ENCODE data around the gene KIAA1328.
"Not testable (repeated sequence)": the region's sequence is repeated elsewhere in the genome, so short reads cannot be mapped to it uniquely, and the experiment has no call there.

KIAA1328 gene

DNA sequence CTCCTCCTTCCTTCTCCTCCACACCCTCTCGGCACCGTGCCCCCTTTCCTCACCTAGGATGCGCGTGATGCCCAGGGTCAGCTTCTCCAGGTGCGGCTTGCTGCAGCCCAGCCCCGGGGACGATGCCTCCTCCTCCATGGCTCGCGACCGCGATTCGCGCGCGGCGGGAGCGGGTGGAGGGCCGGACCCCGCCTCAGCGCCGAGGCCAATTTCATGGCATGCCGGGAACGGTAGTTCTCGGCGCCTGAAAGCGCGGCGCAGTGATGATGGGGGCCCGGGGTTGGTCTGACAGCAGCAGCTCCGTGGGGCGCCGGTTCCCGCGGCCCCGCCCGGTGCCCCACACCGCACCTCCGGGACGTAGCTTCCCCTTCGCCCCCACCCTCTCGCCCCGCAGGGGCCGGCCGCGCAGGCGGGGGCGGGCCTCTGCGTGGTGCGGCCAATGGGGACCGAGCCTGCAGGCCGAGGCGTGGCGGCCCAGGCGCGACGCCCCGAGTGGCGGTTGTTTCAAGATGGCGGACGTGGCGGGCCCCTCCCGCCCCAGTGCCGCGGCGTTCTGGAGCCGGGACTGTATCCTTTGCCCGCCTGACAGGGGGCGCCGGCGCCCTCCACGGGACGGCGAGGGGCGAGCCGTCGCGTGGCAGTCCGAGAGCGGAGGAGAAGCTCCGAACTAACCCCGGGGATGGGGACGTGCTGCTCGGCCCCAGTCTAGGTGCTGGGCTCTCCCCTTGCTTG is at the start of gene KIAA1328, which contains the start of gene TPGS2:
TSS of gene KIAA1328 (plus strand) at position 498 of the 732 bp plus-strand sequence. CDS start at position 510, 12 bp downstream.
TSS of gene TPGS2 (minus strand) at position 373 of the 732 bp plus-strand sequence. CDS start at position 138, 235 bp downstream.
- peak; percentile 90 to 96 (median 92) for DNase-seq

DNA sequence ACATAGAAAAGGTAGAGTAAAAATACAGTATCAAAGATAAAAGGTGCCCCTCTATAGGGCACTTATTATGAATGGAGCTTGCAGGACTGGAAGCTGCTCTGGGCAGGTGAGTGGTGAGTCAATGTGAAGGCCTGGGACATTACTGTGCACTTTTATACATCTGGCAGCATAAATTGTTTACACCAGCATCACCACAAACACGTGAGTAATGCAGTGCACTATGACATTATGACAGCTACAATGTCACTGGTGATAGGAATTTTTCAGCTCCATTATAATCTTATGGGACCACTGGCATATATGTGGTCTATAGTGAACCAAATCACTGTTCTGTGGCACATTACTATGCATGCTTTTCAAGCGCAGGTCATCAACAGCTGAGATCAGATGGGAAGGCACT is 48.2 kb upstream of the KIAA1328 start:
- DNase-seq = no peak

DNA sequence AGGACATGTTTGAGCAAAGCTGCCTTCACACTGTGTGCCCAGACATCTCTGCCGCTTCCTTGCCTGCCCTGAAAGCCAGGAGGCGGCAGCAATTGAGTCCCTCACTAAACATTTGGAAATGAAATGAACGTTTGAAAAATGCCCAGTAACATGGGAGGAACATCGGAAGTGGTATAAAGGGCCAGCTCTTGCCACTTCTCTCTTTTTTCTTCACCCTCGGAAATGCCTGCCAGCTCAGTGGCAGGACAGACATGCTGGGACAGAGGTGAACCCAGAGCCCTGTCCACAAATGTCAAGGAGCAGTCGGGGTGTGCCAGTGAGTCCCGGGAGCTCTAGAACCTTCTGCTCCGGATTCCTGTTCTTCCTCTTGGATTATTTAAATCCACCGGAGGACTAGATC is 46.2 kb upstream of the KIAA1328 start:
- DNase-seq = no peak

DNA sequence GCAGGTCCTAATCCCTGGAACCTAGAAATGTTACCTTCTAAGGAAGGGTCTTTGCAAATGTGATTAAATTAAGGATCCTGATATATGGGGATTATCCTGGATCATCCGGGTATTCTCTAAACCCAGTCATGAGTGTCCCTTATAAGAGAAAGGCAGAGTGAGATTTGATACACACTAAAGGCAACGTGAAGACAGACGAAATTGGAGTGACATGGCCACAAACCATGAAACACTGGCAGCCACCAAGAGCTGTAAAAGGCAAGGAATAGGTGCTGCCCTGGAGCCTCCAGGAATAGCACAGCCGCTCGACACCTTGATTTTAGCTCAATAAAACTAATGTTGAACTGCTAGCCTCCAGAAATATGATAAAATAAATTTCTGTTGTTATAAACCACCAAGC is 45.1 kb upstream of the KIAA1328 start:
- DNase-seq = no peak

DNA sequence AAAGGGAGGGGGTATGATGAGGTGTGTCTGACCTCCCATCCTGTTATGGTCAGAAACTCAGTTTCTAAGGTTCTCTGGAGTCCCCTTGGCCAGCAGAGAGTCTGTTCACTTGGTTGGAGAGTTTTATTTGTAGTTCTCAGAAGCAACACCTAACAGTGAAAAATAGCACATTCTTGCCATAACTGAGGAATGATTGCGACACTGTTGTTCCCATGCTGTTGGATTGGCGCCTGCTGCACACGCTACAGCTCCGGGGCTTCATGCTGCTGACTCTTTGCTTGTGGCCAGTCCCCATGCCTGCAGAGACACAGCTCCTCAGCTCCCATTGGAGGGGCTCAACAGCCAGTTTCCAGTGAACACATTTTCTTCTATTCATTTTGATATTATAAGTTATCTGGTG is 42.2 kb upstream of the KIAA1328 start:
- no peak for DNase-seq

DNA sequence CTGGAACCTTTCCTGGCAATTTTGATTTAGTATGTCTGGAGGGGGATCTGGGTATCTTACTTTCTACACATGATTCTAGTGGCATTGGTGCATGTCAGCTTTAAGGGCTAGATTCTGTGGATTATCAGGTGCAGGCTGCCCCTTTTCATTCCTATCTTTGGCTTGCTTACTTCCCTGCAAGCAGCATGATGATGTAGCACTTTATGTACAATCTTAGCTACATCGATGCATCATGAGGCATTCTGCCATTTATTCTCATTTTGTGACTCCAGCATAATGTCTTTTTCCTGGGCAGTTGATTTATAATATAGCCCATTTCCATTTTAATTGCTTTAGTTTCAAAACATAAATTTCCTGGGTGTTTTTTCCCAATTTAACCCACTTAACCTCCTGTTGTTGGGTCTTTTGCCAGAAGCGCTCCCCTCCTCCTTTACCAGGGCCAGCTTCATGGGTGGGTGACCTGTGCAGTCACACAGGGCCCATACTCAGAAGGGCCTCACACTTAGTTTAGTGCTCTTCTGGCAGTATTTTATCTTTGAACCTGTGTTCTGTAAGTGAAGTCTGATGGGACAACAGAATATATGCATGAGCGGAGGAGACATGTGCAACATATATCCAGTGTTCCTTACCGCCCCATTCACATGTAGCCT is 36.2 kb upstream of the KIAA1328 start:
- no peak for DNase-seq

DNA sequence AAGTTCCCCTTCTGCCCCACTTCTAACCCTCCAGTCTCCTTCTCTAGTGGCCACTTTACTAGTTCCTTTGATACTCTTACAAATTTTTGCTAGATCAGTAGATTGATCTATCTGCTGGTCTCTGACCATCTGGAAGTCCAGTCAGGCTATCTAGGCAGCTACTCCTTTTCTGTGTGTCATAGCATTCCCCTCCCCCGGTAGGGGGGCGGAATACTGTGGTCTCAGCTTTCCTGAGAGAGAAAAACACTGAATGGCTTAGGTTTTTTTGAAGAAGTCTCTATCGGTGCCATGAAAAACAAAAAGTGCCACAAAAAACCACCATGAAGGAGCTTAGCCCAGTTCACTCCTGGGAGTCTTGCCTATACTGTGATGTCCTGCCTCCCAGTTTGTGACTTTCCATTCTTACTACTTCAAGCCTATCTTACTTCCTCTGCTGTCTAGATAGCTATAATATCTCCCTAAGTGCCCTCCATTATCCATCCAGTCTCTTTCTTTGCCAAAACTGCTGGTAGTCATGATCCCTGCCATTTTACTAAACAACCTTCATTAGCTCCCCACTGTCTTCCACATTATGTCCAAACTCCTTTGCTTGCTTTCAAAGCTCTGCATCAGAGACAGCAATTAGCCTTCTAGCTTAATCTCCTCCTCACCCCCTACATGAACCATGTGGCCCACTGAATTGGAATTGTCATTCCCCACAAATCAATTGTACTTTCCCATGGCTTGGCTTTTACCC is 30.0 kb upstream of the KIAA1328 start:
- no peak for DNase-seq

DNA sequence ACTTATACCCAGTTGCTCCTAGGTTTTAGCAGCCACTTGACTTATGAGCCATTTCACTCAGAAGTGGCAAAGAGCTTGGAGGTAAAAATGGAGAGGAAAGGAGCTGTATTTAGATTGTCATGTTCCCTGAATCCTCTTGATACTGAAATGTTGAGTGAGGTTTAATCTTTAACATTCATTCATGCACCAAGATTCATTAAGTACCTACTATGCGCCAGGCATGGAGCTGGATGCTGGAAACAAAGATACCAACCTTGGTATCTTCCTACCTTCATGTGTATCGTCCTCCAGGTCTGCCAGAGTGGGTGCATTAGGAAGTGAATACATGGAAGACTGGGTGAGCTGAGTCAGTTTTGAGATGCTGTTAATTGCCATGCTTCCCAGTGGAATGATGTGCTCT is 23.8 kb upstream of the KIAA1328 start:
- no peak for DNase-seq

DNA sequence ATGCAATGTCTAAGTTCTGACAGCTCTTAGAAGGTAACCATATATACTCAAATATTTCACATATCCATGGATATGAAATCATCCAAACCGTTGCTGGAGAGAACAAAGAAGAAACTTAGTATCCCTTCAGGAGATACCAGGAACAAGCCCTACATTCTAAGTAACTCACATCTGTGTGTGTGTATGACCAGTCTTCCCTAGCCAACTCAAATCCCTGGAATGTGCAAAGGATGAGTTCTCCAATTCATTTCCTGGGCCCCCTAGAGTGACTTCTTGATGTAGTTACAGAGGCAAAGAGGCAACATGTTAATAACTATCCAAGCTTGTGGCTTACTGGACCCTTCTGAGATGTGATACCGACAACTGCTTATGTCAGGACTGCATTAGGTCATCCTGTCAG is 20.2 kb upstream of the KIAA1328 start:
- no peak for DNase-seq

DNA sequence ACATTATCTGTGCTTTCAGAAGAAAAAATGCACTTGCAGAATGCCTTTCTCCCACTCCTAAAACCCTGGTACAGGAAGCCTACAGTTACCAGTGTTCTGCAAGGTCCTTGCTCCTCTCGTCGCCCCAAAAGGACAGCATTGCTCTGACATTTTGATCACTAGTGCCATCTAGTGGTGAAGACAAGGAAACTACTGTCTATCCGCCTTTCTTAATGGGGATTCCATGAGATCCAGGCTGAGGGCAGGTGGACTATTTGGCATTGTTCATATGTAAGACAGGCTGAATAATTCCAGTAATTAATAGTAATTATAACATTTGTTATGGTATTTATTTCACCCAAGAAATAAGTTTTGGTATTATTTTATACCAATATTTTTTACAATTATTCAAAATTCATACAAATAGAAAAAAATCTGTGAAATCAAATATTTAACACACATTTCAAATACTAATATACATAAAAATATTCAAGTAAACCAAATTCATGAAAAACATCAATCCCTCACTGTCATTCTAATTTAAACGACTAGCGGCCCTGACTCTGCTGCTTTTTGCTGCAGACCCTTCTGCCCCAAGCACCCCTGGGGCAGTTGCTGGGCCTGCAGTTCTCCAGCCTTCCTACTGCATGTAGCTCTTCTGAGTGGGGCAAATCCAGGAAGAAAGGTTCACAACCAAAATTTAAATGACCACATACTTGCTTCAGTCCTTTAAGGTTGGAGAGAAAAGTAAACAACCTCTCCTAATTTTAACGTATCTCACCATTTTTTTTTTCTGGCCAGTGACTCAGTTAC is 19.1 kb upstream of the KIAA1328 start:
- DNase-seq = peak; percentile 63 to 88 (median 78)

DNA sequence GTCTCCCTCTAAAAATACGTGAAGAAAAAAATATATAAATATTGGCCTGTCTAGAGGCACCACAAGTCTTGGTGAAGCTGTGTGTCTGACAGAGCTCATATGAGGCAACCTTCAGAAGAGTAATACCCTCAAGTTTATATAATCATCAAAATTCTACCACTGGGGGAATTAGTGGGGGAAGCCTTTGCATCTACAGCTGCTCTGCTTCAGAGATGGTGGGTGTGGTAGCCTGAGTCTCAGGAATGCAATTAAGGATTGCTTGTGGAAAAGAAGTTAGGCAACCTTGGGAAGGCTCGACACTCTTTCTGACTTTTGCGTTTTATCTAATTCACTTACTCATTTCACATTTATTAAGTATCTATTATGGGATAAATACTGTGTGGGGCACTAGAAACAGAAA is 17.5 kb upstream of the KIAA1328 start:
- DNase-seq = no peak

DNA sequence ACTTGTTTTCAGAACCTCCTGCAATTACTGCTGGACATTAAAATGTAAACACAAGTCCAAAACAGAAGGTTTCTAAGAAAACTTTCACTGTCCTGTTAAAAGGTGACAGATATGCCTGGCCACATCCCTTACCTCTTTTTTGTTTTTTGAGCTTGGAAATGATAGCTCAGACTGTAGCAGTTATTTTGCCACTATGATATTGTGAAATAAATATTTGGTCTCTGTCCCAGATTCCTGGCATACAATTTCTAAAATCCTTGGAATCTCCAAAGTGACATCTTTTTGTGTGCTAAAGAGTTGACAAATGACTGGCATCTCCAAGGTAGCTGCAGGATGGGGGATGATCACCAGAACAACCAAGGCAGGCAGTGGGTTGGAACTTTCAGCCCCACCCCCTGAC is 17.0 kb upstream of the KIAA1328 start:
- DNase-seq = no peak

DNA sequence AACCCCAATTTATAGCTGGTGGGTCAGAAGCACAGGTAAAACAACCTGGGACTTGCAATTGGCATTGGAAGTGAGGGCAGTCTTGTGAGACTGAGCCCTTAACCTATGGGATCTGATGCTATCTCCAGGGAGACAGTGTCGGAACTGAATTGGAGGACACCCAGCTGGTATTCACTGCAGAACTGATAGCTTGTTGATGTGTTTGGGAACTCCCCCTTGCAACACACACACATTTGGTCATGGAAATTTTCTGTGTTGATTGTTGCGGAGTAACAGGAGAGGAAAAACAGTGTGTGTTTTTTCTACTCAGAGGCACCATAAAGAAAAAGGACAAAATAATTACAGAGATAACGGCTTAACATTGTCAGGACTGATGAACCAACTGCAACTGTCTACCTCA is 16.2 kb upstream of the KIAA1328 start:
- DNase-seq = no peak

DNA sequence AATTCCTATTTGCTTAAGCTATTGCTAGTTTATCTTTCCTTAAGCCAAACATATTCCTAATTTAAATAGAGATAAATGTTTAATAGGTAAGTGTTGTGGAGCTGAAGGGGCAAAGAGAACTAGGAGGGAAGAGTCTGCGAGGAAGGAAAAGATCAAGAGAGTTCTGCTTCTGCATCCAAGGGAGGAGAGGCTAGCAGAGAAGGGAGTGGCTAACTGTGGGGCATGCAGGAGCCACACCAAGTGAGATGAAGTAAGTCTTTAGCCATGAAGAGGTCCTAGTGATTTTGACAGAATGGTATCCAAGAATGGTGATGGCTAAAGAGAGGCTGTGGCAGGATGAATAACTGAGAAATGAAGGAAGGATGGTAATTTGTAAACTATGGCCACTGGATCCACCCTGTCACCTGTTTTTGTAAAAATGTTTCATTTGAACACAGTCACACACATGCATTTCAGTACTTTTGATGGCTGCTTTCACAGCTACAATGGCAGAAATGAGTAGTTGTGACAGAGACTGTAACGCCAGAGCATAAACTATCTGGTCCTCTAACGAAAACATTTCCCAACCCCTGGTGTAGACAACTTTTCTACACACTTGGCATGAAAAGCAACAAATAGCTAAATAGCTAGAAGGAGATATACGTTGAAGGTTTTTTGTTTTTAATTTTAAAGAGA is 15.7 kb upstream of the KIAA1328 start:
- no peak for DNase-seq

DNA sequence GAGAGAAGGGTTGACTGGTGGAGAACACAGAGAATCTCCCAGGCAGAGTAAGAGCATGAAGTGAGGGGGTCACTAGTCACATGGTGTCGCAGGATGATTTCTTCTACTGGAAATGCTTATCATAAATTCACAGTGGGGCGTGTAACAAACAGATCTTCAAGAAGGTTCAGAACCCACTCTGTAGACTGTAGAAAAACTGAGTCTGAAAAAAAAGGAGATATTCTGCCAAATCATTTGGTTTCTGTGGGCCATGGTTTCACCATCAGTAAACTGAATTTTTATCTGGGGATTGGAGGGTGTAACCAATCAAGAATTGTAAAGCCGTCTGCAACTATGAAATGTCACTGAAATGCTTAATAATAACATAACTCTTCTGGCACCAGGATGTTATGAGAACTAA is 15.1 kb upstream of the KIAA1328 start:
- DNase-seq = no peak

DNA sequence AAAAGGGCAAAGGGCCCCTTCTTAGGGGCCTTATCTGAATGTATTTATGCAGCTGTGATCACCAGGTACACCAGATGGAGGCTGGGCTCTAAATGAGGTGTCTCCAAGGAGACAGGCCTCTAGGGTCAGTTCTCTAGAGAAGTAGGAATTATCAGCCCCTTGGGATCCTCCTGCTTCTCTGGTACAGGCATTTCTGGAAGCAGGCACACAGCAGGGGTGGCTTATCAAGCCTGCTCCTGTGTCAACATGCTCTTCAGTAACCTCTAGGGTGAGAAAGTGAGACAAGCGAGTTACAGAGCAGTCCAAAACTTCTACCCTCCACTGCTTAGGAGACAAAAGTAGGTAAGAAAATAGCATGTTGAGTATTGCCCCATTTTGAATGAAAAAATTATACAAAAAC is 13.9 kb upstream of the KIAA1328 start:
- DNase-seq = no peak

DNA sequence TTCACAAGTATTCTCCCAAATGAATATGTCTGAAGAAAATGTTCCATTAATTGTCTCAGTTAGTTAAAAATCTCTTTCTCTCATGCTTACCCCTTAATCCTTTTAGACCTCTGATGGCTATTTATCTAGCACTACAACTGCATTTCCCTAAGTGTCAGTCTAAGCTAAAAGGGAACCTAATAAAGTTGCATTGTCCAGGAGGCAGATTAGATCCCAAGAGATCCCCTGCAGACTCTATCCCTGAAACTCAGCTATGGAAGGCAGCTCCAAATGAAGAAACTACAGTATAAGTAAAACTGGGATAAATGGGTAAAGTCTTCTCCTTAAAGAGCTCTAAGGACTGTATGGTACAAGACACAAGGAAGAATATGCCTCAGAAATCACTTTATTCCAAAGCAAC is 12.8 kb upstream of the KIAA1328 start:
- not testable (repeated sequence) for DNase-seq

DNA sequence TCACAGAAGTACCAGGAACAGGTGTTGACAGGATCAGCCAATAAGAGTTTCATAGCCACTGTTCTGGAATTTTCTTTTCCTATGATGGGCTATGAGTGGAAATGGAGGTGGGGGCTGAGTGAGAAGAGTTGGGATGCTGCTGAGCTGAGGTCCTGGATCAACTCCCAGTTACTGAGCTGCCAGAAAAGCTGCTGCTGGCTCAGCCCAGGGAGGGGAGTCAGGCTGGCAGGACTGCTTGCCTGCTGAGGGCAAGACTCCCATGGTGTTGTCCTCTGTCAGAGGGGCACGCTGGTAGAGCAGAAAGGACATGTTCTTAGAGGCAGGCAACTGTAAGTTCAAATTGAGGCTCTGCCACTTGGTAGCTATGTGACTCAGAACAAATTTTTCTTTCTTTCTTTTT is 11.9 kb upstream of the KIAA1328 start:
- no peak for DNase-seq

DNA sequence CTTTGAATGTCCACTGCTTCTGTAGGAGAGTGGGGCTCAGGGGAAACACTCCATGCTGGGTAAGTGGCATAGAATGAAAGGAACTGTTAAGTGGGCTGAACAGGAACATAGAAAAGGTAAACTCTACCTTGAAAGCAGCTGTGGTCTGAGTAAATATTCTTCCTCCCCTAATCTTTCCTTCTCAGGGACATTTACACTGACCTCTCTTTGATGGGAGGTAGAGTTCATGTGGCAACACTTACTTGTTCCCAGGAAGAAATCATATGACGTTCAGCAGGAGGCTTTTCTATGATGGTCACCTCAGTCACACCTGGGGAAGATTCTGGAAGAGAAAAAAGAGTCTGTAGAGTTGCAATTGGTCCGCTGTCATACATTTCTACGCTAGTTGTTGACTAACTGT is 10.3 kb upstream of the KIAA1328 start:
- no peak for DNase-seq

DNA sequence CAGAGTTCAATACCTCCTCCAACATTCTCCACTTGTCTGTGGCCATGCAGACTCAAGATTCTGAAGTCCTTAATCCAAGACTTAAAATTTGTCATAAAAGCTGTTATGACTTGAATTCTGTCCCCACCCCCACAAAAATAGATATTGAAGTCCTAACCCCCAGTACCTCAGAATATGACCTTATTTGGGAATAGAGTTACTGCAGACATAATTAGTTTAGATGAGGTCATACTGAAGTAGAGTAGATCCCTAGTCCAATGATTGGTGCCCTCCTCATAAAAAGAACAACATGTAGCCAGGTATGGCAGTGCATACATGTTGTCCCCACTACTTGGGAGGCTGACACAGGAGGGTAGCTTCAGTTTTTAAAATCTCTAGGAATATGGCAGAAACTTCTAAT is 9.3 kb upstream of the KIAA1328 start:
- DNase-seq = no peak

DNA sequence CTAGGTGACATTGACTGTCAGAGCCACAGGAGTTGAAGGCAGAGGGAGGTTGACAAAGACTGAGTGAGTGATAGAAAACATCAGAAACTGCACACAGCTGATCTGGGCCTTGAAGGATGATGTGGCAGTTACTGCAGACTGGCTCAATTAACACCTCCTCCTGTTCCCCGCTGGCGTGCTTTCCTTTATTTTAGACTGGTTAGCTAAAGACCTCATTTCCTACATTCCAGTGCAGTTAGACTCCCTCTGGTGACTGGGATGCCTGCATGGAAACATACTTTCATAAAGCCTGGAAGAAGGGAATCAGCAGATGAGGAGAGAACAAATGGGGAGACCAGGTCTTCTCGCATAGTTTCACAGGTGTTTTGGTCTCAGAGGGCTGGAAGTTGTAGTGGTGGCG is 7.2 kb upstream of the KIAA1328 start:
- DNase-seq = no peak

DNA sequence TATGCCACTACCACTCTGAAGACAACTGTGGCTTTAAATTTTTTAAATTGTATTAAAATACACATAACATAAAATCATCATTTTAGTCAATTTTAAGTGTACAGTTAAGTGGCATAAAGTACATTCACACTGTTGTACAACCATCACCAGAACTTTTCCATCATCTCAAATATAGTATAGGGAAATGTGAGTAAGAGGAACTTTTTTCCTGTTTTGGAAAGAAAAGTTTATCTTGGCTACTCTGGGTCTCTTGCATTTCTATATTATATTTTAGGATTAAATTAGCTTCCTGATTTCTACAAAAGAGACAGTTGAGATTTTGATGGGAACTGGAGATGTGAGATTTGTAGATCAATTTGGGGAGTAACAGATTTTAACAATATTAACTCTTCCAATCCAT is 3.4 kb upstream of the KIAA1328 start:
- no peak for DNase-seq
